Measurements from ENCODE around the gene PTPRN2. TPM values are rescaled to one million over a fixed set of nuclear protein-coding genes. Genes with fewer than 3 reads are reported as not detected.

The PTPRN2 gene
- total and polyA plus RNA-seq, 9 of the 15 experiments (the other 6 are each of a cell fraction or from before 2014, with no cell fraction given): not detected

GRCh38 chr7:158061884-158062656, 525.6 kb downstream of the PTPRN2 start:
- Histone ChIP-seq H3K27me3 (ENCODE audit: control insufficient read depth in 2 of 2, insufficient read depth in 2 of 2, low read length in 2 of 2) (peaks cover 5 to 19% of the 10 kb centered on the region in 2 experiments; a peak in 3 of 5 replicates), H3K4me1 (replicated peaks in 1 of 2; ENCODE audit: control insufficient read depth in 2 of 2, insufficient read depth in 2 of 2, low read length in 2 of 2) (no peaks in the 10 kb centered on the region), H3K79me2 (ENCODE audit: control insufficient read depth, insufficient read depth, low read length) (no peaks in the 10 kb centered on the region), H4K20me1 (replicated peaks; ENCODE audit: control insufficient read depth, insufficient read depth, low read length) (no peaks in the 10 kb centered on the region), H3K36me3 (ENCODE audit: control insufficient read depth, insufficient read depth, low read length) (no peaks in the 10 kb centered on the region), H3K27ac (ENCODE audit: extremely low read depth, low read depth, low read length) (no peak overlapping the region), H3K4me2 (ENCODE audit: insufficient read depth, low read length) (no peak overlapping the region), H3K9ac (ENCODE audit: insufficient read depth in 1 of 2, low read depth in 2 of 2, low read length in 2 of 2) (no peak overlapping the region), H2AFZ (ENCODE audit: low read depth, low read length) (no peak overlapping the region), H3K4me3 (no peak overlapping the region), H3K9me1 (ENCODE audit: control insufficient read depth, insufficient read depth, low read length) (no peaks in the 10 kb centered on the region), H3K9me3 (replicated peaks; ENCODE audit: control insufficient read depth, insufficient read depth, low read depth, low read length) (0 out of 2 replicates have a peak, but pooled peaks cover 3% of the 10 kb centered on the region)
- no TSS peak for BruUV-seq (replicated peaks)
- in situ Hi-C loops (cut with MboI): no loop called here
- FAIRE-seq (no peak), DNase-seq (ENCODE audit: extremely low read depth in 1 of 4, low spot score in 3 of 4) (no peak), ATAC-seq (no peak)
- POLR2A ChIA-PET: no interaction called here
- CTCF ChIA-PET (ENCODE audit: low intra/inter-chr PET ratio): no interaction called here
- WGBS (ENCODE audit: insufficient coverage, low coverage, missing lambda C conversion rate): 1% methylated on average over 24 of the region's 24 CpGs
- TF ChIP-seq ETS2 (tag; IDR thresholded peaks at IDR 0.05; ENCODE audit: borderline replicate concordance, poor library complexity, severe bottlenecking): no peak
- no peak for TF ChIP-seq SAFB2 (IDR thresholded peaks at IDR 0.05; ENCODE audit: borderline replicate concordance, low read depth, low read length, severe bottlenecking)
- no peak for TF ChIP-seq TEAD4 (IDR thresholded peaks at IDR 0.05; ENCODE audit: low read length)
- TF ChIP-seq TEAD4 (CRISPR knock-in tag; IDR thresholded peaks at IDR 0.05; ENCODE audit: borderline replicate concordance): no peak
- TF ChIP-seq ZFP36 (IDR thresholded peaks at IDR 0.05; ENCODE audit: low read depth, low read length, partially characterized antibody): no peak
- TF ChIP-seq LARP7 (IDR thresholded peaks at IDR 0.05): no peak
- TF ChIP-seq SMARCB1 (IDR thresholded peaks at IDR 0.05; ENCODE audit: insufficient read length, low read depth): no peak
- intact Hi-C loops (cut with micrococcal nuclease): no loop called here
